HL-60 (cell line): ENCODE results near the gene TTN.

ENCODE experiments used
- DNase-seq, 2 experiments: peaks; one replicate each; pipeline ENCODE4 v3.0.0-alpha.2; 2010 to 2020; ENCODE audit warnings: low read depth in 1 of 2, low spot score in 1 of 2
- H3K27ac ChIP-seq: fragments of 250-450 bp; sonication (Bioruptor Pico); replicated peaks from 2 replicates; pipeline ENCODE4 v1.5.1; 2020; ENCODE audit warnings: mild to moderate bottlenecking, moderate library complexity
- H3K27me3 ChIP-seq: fragments of 250-450 bp; sonication (Bioruptor Pico); 2 replicates; pipeline ENCODE4 v1.5.1; 2021; ENCODE audit warnings: mild to moderate bottlenecking, moderate library complexity; ENCODE audit not compliant: insufficient read depth, poor library complexity, severe bottlenecking
- H3K4me3 ChIP-seq: replicated peaks from 2 replicates; pipeline ENCODE4 v1.5.1; 2011; ENCODE audit warnings: mild to moderate bottlenecking, control low read depth, low read length; ENCODE audit not compliant: insufficient read depth
- CTCF ChIP-seq: IDR thresholded peaks from one replicate; pipeline ENCODE4 v1.5.1; 2011; ENCODE audit warnings: low read length, control low read depth, inconsistent platforms; ENCODE audit not compliant: insufficient read depth
- GABPA ChIP-seq: IDR thresholded peaks from 2 replicates; pipeline ENCODE4 v1.6.1; 2012; ENCODE audit warnings: low read depth
- POLR2AphosphoS5 ChIP-seq: IDR thresholded peaks from 2 replicates; pipeline ENCODE4 v1.6.1; 2012; ENCODE audit warnings: low read depth
- REST ChIP-seq: IDR thresholded peaks from 2 replicates; pipeline ENCODE4 v1.6.1; 2012; ENCODE audit warnings: low read depth; ENCODE audit not compliant: insufficient replicate concordance
- SPI1 ChIP-seq: IDR thresholded peaks from 2 replicates; pipeline ENCODE4 v1.6.1; 2012; ENCODE audit warnings: low read depth, mild to moderate bottlenecking, borderline replicate concordance

The TTN gene

GRCh38 chr2:178683877-178684276 is 123.3 kb downstream of the TTN start:
- H3K4me3 ChIP-seq, result no peak overlapping the region
- no peak for DNase-seq
- TF ChIP-seq POLR2AphosphoS5 (no peak), REST (peak; percentile 79)
- peaks cover 2% of the 10 kb centered on the region for H3K27me3 ChIP-seq
- no peak overlapping the region for H3K27ac ChIP-seq

GRCh38 chr2:178681081-178681480 is 126.1 kb downstream of the TTN start:
- no peak for DNase-seq
- Histone ChIP-seq H3K27ac (no peak overlapping the region), H3K4me3 (no peak overlapping the region), H3K27me3 (peaks cover 2% of the 10 kb centered on the region)
- no peak for TF ChIP-seq GABPA
- no peak for TF ChIP-seq SPI1
- TF ChIP-seq POLR2AphosphoS5, result no peak
- TF ChIP-seq CTCF, result no peak
- no peak for TF ChIP-seq REST

- Histone ChIP-seq H3K27me3 (peaks cover 2% of the 10 kb centered on the region), H3K4me3 (no peak overlapping the region), H3K27ac (no peak overlapping the region)
- no peak for DNase-seq
- TF ChIP-seq SPI1 (no peak), REST (no peak), GABPA (no peak), CTCF (no peak), POLR2AphosphoS5 (no peak)
Observed at GRCh38 chr2:178679891-178680290, 127.3 kb downstream of the TTN start.

- Histone ChIP-seq H3K27ac (no peak overlapping the region), H3K4me3 (no peak overlapping the region), H3K27me3 (peaks cover 2% of the 10 kb centered on the region)
- peak in 1 of 2 experiments; percentile 17 for DNase-seq
- TF ChIP-seq REST, result no peak
- peak; percentile 58; the same call in 1 of the 2 replicates for TF ChIP-seq SPI1
Observed at GRCh38 chr2:178677599-178677998, 129.6 kb downstream of the TTN start.
